ENCODE results near the gene SFXN4.

GRCh38 chr10:119133949-119134348 lies 31.6 kb downstream of the SFXN4 start:
- TF ChIP-seq SIN3A (IDR thresholded peaks at IDR 0.05; ENCODE audit: borderline replicate concordance, insufficient read depth, low read length), result no peak
- no peak for TF ChIP-seq POLR2AphosphoS5 (IDR thresholded peaks at IDR 0.05; ENCODE audit: low read depth, low read length)

Data from PFSK-1 (cell line).